DOHH2 (cell line): Measurements from ENCODE around the gene CTNNA2.

ENCODE experiments used
- CTCF ChIP-seq: fragments of 200-600 bp; sonication (generic); IDR thresholded peaks from one replicate; pipeline ENCODE4 v1.5.1; 2014; ENCODE audit warnings: antibody characterized with exemption, mild to moderate bottlenecking, low read depth, low read length; ENCODE audit not compliant: poor library complexity, severe bottlenecking
- EZH2phosphoT487 ChIP-seq: fragments of 200-600 bp; sonication (generic); IDR thresholded peaks from 2 replicates; pipeline ENCODE4 v1.6.1; 2017; ENCODE audit warnings: borderline replicate concordance, mild to moderate bottlenecking, antibody characterized with exemption, low read length, moderate library complexity, mixed read lengths

DNA sequence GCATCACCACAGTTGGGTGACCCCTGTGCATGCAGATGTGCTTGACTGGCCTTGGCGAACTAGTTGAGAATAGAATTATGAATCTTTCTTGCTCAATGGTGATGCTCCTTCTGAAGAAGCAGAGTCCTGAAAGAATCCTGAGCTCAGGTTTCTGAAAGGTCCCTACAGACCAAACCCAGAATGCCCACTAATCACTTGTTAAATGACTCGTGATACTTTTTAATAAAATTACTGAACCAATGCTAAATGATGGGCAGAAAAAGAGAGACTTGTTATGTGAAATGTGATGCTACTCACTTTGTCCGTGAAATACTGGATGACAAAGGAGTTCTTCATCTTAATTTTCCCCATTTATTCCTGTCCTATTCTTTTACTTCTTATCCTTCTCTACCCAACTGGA, 1055.2 kb downstream of the CTNNA2 start:
- TF ChIP-seq CTCF (no peak), EZH2phosphoT487 (no peak)
